Spleen (tissue), 11 donors: ENCODE results near the gene LRRC7. TPM values are rescaled to one million over a fixed set of nuclear protein-coding genes. Genes with fewer than 3 reads are reported as not detected.

Experiments used
- DNase-seq: peaks from one replicate; pipeline ENCODE4 v3.0.0-alpha.2; 2020
- H3K27ac ChIP-seq, 8 donors: fragments of 200-600 bp; sonication (generic) in 7 of 8; 1 replicate in 4 of 8; 2 replicates in 4 of 8; pipeline versions ENCODE4 v1.5.0 to v1.8.0; 2016 to 2021; ENCODE audit warnings: inconsistent platforms in 4 of 8, mild to moderate bottlenecking in 4 of 8, moderate library complexity in 1 of 8
- H3K27me3 ChIP-seq, 7 donors: fragments of 200-600 bp; sonication (generic) in 6 of 7; replicated peaks in 1 of 7; 1 replicate in 4 of 7; 2 replicates in 3 of 7; pipeline versions ENCODE4 v1.5.0 to v1.8.0; 2016 to 2021; ENCODE audit warnings: inconsistent platforms in 3 of 7, mild to moderate bottlenecking in 1 of 7
- H3K36me3 ChIP-seq, 6 donors: fragments of 200-600 bp; sonication (generic) in 5 of 6; 1 replicate in 4 of 6; 2 replicates in 2 of 6; pipeline versions ENCODE4 v1.5.0 to v1.8.0; 2016 to 2021; ENCODE audit warnings: inconsistent platforms in 2 of 6
- H3K4me1 ChIP-seq, 6 donors: fragments of 200-600 bp; sonication (generic) in 5 of 6; 1 replicate in 3 of 6; 2 replicates in 3 of 6; pipeline versions ENCODE4 v1.5.0 to v1.8.0; 2016 to 2021; ENCODE audit warnings: inconsistent platforms in 3 of 6
- H3K4me3 ChIP-seq, 8 donors: fragments of 200-600 bp; sonication (generic) in 7 of 8; 1 replicate in 4 of 8; 2 replicates in 4 of 8; pipeline versions ENCODE4 v1.5.0 to v1.8.0; 2016 to 2021; ENCODE audit warnings: inconsistent platforms in 4 of 8, mild to moderate bottlenecking in 4 of 8, moderate library complexity in 2 of 8
- H3K9me3 ChIP-seq, 8 donors: fragments of 200-600 bp; sonication (generic) in 7 of 8; 1 replicate in 4 of 8; 2 replicates in 4 of 8; pipeline versions ENCODE4 v1.5.0 to v1.8.0; 2016 to 2021; ENCODE audit warnings: inconsistent platforms in 4 of 8
- POLR2A ChIP-seq, 3 donors: fragments of 450-650 bp; IDR thresholded peaks; one replicate each; pipeline ENCODE4 v1.5.1; 2017; ENCODE audit warnings: antibody characterized with exemption in 3 of 3, mild to moderate bottlenecking in 1 of 3
- POLR2AphosphoS5 ChIP-seq, 3 donors: sonication (generic); formaldehyde crosslinking; IDR thresholded peaks; one replicate each; pipeline ENCODE4 v1.5.1; 2017; ENCODE audit warnings: antibody characterized with exemption in 3 of 3
- WGBS, 5 donors: extraction: QIAGEN DNeasy Blood & Tissue Kit in 3 of 5; methylation state at CpG; one replicate each; pipeline versions ENCODE4 v1.1.5 to v1.1.7; 2013 to 2018; 5-methylcytosine and 5-hydroxymethylcytosine counted together
- intact Hi-C: fragments of 100-400 bp; cut with DNase I; formaldehyde crosslinking; loops from one replicate; pipeline ENCODE4 v1.15.0; 2023; ENCODE audit warnings: low total_unique reads
- polyA plus RNA-seq, 3 donors: library from polyadenylated mRNA; stranded (reverse); fragments of 200-250 nt; gene quantifications; one replicate each; pipeline ENCODE4 v1.2.1, GENCODE V29; 2013
- total RNA-seq, 7 donors: library from RNA; depleted of rRNA in 3 of 7; stranded (reverse); fragments of >200 nt in 3 of 7; fragmentation: NEBNext Ultra II Directional in 4 of 7; extraction: Animal tissue kit (Norgen Biotek cat#: 25700) in 4 of 7; gene quantifications; one replicate each; pipeline versions ENCODE4 v1.1.0 to v1.2.1, GENCODE V29; 2016 to 2021
- TF ChIP-seq, protein P1 (sequence below), 11 experiments: fragments of 200-600 bp in 7 of 11; fragments of 450-650 bp in 4 of 11; sonication (generic) in 4 of 11; IDR thresholded peaks in 8 of 11; conservative IDR thresholded peaks in 3 of 11; 1 replicate in 7 of 11; 2 replicates in 4 of 11; pipeline versions ENCODE4 v1.4.0 to v1.8.0; 2016 to 2021; ENCODE audit warnings: antibody characterized with exemption in 11 of 11, inconsistent platforms in 4 of 11, mild to moderate bottlenecking in 1 of 11
- donor health status: healthy with polysubstance abuse.
- donor health status: DM: no; HTN: no; CAD: no; lungs with moderate emphysema.
- donor health status: DM: no; HTN: no; CAD: no.
- donor health status: Bipolar disorder and iron deficiency.
- donor health status: healthy.
- donor health status: DM: no; HTN: no; CAD: no.
- donor health status: DM: yes; HTN: yes; CAD: no.

The LRRC7 gene
- total and polyA plus RNA-seq, 10 donors: 0.02 to 0.63 (median 0.13) TPM; not detected in 4

DNA sequence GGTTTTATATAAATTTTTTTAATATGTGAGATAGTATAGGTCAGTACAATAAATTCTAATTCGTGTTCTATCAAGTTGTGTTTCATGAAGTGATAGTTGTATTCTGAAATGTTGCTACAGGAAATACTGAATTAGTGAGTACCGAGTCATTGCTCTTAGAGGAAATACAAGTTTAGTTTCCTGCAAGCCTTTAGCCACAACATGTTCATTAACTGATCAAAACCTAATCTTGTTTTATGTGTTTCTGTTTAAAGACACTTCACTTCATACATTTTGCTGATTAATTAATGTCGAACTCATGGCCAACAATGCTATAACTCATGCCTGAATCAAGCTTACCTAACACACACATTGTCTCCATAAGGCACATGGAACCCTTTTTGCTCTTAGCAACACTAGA is 43.6 kb downstream of the LRRC7 start:
- Histone ChIP-seq H3K4me3 (no peak overlapping the region), H3K36me3 (no peaks in the 10 kb centered on the region), H3K27me3 (no peaks in the 10 kb centered on the region), H3K27ac (no peak overlapping the region), H3K9me3 (no peaks in the 10 kb centered on the region), H3K4me1 (no peaks in the 10 kb centered on the region)
- WGBS, 5 donors: 44 to 54% (median 45%) methylated on average over 3 of the region's 3 CpGs
- DNase-seq: no peak
- intact Hi-C loops: no loop called here
- TF ChIP-seq, protein P1, sequence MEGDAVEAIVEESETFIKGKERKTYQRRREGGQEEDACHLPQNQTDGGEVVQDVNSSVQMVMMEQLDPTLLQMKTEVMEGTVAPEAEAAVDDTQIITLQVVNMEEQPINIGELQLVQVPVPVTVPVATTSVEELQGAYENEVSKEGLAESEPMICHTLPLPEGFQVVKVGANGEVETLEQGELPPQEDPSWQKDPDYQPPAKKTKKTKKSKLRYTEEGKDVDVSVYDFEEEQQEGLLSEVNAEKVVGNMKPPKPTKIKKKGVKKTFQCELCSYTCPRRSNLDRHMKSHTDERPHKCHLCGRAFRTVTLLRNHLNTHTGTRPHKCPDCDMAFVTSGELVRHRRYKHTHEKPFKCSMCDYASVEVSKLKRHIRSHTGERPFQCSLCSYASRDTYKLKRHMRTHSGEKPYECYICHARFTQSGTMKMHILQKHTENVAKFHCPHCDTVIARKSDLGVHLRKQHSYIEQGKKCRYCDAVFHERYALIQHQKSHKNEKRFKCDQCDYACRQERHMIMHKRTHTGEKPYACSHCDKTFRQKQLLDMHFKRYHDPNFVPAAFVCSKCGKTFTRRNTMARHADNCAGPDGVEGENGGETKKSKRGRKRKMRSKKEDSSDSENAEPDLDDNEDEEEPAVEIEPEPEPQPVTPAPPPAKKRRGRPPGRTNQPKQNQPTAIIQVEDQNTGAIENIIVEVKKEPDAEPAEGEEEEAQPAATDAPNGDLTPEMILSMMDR (IDR thresholded peaks at IDR 0.05 in 8 of 11, conservative IDR thresholded peaks at IDR 0.05 in 3 of 11): no peak
- TF ChIP-seq POLR2AphosphoS5 (IDR thresholded peaks at IDR 0.05) (no peak), POLR2A (IDR thresholded peaks at IDR 0.05) (no peak)

DNA sequence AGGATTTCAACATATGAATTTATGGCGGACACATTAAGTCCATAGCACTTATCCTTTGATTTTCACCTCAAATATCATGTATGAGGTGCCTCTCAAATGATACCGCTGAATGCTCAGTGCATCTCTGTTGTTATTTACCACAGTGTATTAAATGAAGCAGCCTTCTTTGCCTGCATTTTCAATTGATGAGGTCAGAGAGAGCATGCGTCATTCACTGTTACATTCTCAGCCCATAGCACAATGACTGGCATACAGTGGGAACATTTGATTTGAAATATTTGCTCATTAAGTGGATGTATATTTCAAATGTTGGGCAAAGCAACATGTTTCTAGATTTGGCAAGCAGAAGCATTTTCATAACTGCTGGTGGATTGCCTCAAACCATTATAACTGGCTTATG is 45.7 kb downstream of the LRRC7 start:
- intact Hi-C loops: no loop called here

DNA sequence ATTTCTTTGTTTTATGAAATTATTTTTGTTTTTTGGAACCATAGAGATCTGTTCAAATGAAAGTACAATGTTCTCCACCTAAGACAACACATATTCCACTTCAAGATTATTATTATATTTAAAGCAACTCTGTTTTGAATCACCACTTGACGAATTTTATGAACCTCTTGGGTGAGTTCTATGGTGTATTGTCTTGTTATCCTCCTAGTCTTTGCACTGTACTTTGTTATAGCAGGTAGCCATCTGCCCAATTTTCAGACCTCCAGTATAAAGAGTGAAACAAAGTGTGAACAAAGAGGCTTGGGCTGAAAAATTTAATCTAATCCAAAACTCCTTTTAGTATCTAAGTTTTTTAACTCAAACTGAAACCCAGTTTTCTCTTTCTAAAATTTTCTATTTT is 71.0 kb downstream of the LRRC7 start:
- 44 to 59% (median 53%) methylated on average over 1 of the region's 1 CpG for WGBS, 5 donors
- no peak for DNase-seq
- TF ChIP-seq POLR2A (IDR thresholded peaks at IDR 0.05) (no peak), POLR2AphosphoS5 (IDR thresholded peaks at IDR 0.05) (no peak)
- TF ChIP-seq, protein P1 (IDR thresholded peaks at IDR 0.05 in 8 of 11, conservative IDR thresholded peaks at IDR 0.05 in 3 of 11): no peak
- Histone ChIP-seq H3K4me1 (no peaks in the 10 kb centered on the region), H3K27me3 (no peaks in the 10 kb centered on the region), H3K9me3 (no peaks in the 10 kb centered on the region), H3K36me3 (no peaks in the 10 kb centered on the region), H3K27ac (no peak overlapping the region), H3K4me3 (no peak overlapping the region)
- intact Hi-C loops: no loop called here

More for the DNA sequence above, 45.7 kb downstream of the LRRC7 start:
- 85 to 97% (median 90%) methylated on average over 3 of the region's 3 CpGs for WGBS, 5 donors
- H3K4me1 ChIP-seq: no peaks in the 10 kb centered on the region
- H3K27ac ChIP-seq: no peak overlapping the region
- no peaks in the 10 kb centered on the region for H3K36me3 ChIP-seq
- H3K9me3 ChIP-seq: no peaks in the 10 kb centered on the region
- H3K4me3 ChIP-seq: no peak overlapping the region
- H3K27me3 ChIP-seq: no peaks in the 10 kb centered on the region
- DNase-seq: no peak
- TF ChIP-seq POLR2AphosphoS5 (IDR thresholded peaks at IDR 0.05): no peak
- TF ChIP-seq, protein P1 (IDR thresholded peaks at IDR 0.05 in 8 of 11, conservative IDR thresholded peaks at IDR 0.05 in 3 of 11): no peak
- no peak for TF ChIP-seq POLR2A (IDR thresholded peaks at IDR 0.05)

GRCh38 chr1:69639159-69639558 is 71.4 kb downstream of the LRRC7 start:
- Histone ChIP-seq H3K4me3 (no peak overlapping the region), H3K27ac (no peak overlapping the region), H3K27me3 (no peaks in the 10 kb centered on the region), H3K4me1 (no peaks in the 10 kb centered on the region), H3K36me3 (no peaks in the 10 kb centered on the region), H3K9me3 (no peaks in the 10 kb centered on the region)
- intact Hi-C loops: no loop called here
- no peak for DNase-seq
- no peak for TF ChIP-seq POLR2A (IDR thresholded peaks at IDR 0.05)
- TF ChIP-seq POLR2AphosphoS5 (IDR thresholded peaks at IDR 0.05): no peak
- TF ChIP-seq, protein P1 (IDR thresholded peaks at IDR 0.05 in 8 of 11, conservative IDR thresholded peaks at IDR 0.05 in 3 of 11): no peak
